SK-N-MC (cell line): Measurements from ENCODE around the gene OPN4.

Experiments
- DNase-seq: peaks from one replicate; pipeline ENCODE4 v3.0.0-alpha.2; 2011; ENCODE audit warnings: low read depth, low spot score
- H3K27ac ChIP-seq: fragments of 200-600 bp; sonication (generic); 2 replicates; pipeline ENCODE4 v1.5.1; 2016; ENCODE audit warnings: mixed run types
- H3K36me3 ChIP-seq: fragments of 200-600 bp; sonication (generic); 2 replicates; pipeline ENCODE4 v1.6.1; 2017; ENCODE audit warnings: antibody characterized with exemption, low read length, mixed read lengths; ENCODE audit not compliant: insufficient read depth
- H3K4me3 ChIP-seq: fragments of 200-600 bp; sonication (generic); 2 replicates; pipeline ENCODE4 v1.5.1; 2016
- H3K9ac ChIP-seq: fragments of 200-600 bp; sonication (generic); 2 replicates; pipeline ENCODE4 v1.8.0; 2017; ENCODE audit warnings: mixed run types, mixed read lengths; ENCODE audit not compliant: insufficient read length
- H3K9me3 ChIP-seq: fragments of 200-600 bp; sonication (generic); 2 replicates; pipeline ENCODE4 v1.6.1; 2017; ENCODE audit warnings: low read depth, mild to moderate bottlenecking, antibody characterized with exemption, low read length, moderate library complexity, mixed read lengths
- EZH2 ChIP-seq: fragments of 200-600 bp; sonication (generic); IDR thresholded peaks from one replicate; pipeline ENCODE4 v1.6.1; 2017; ENCODE audit warnings: antibody characterized with exemption
- FOXP2 ChIP-seq: optimal IDR thresholded peaks from 2 replicates; pipeline ENCODE3; 2011; ENCODE audit warnings: mild to moderate bottlenecking, moderate library complexity; ENCODE audit not compliant: insufficient read depth; ENCODE audit errors: extremely low read length, control extremely low read depth
- POLR2AphosphoS5 ChIP-seq: IDR thresholded peaks from 2 replicates; pipeline ENCODE4 v1.6.1; 2012; ENCODE audit warnings: mild to moderate bottlenecking, low read depth, low read length, borderline replicate concordance

OPN4 gene

GRCh38 chr10:86688398-86688921 lies 34.1 kb downstream of the OPN4 start:
- H3K9me3 ChIP-seq: no peaks in the 10 kb centered on the region
- DNase-seq: no peak
- no peak overlapping the region for H3K27ac ChIP-seq
- H3K4me3 ChIP-seq: no peak overlapping the region
- H3K9ac ChIP-seq: no peak overlapping the region
- no peaks in the 10 kb centered on the region for H3K36me3 ChIP-seq
- TF ChIP-seq FOXP2 (no peak), EZH2 (no peak), POLR2AphosphoS5 (no peak)

DNA sequence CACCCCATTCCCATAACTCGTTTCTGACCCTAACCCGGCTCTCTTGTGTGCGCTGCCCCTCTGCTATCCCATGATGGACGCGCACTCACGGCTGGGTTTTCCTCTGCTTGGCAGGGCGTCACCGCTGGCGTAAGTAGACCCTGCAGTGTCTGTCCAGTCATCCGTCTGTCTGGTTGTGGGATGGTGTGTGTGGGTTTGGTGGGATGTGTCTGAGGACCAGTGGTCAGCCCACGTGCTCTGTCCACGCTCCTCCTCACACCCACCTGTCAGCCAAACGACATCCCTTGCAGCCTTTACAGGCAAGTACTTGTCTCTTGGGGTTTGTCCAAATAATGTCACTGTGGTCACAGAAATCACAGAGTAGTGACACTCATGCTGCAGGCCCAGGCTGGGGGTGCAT lies 34.8 kb downstream of the OPN4 start:
- Histone ChIP-seq H3K9ac (no peak overlapping the region), H3K9me3 (no peaks in the 10 kb centered on the region), H3K36me3 (no peaks in the 10 kb centered on the region), H3K4me3 (no peak overlapping the region), H3K27ac (no peak overlapping the region)
- TF ChIP-seq FOXP2 (no peak), POLR2AphosphoS5 (no peak), EZH2 (no peak)
- no peak for DNase-seq

DNA sequence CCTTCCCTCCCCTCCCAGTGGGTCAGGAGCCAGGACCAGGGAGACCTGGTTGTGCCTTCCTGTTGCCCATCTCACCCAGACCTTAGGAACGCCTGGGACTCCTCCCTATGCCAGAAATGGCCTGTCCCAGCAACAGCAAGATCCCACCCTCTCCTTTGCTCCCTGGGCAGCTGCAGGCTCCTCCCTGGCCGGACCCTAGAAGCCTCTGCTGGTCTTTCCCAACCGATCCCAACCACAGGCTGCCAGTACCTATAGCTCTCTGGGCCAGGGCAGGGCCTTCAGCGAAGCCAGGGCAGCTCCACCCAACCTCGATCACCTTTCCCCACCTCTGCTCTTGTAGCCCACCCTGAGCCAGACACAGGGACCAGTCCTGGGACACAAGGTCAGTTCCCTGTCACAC lies 35.9 kb downstream of the OPN4 start:
- H3K4me3 ChIP-seq: no peak overlapping the region
- TF ChIP-seq FOXP2 (no peak), EZH2 (no peak), POLR2AphosphoS5 (no peak)

GRCh38 chr10:86690657-86691084 lies 36.3 kb downstream of the OPN4 start:
- TF ChIP-seq EZH2 (no peak), FOXP2 (no peak), POLR2AphosphoS5 (no peak)
- DNase-seq: no peak
- H3K27ac ChIP-seq: no peak overlapping the region

More for the DNA sequence above, 35.9 kb downstream of the OPN4 start:
- no peak overlapping the region for H3K27ac ChIP-seq
- no peak overlapping the region for H3K9ac ChIP-seq
- no peaks in the 10 kb centered on the region for H3K9me3 ChIP-seq
- no peak for DNase-seq
- no peaks in the 10 kb centered on the region for H3K36me3 ChIP-seq

DNA sequence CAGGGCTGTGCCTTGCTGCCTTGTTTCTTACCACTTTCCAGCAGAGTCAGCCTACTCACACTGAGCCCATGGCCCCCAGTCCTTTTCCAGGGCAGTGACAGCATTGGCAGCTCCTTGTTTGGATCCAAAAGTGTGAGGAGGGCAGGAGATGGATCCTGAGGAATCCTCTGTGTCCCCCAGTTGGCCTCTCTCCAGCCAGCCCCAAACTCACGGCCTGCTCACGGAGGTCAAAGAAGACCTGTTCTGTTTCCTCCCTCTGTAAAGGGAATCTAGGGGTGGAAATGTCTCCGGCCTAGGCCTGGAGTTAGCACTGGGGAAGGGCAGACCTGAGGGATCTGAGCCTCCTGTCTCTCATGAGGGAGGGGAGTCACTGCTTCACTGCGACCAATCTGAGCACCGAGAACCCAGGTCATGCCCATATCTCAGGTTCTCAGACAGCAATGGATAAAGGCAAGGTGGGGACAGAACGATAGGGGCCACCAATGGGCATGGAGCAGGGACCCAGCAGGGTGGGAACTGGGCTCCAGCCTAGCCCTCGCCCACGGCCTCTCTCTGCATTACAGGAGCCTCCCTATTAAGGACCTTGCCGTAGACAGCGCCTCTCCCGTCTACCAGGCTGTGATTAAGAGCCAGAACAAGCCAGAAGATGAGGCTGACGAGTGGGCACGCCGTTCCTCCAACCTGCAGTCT lies 37.1 kb downstream of the OPN4 start:
- TF ChIP-seq EZH2 (no peak), POLR2AphosphoS5 (no peak), FOXP2 (no peak)

More at GRCh38 chr10:86690657-86691084, 36.3 kb downstream of the OPN4 start:
- Histone ChIP-seq H3K36me3 (no peaks in the 10 kb centered on the region), H3K9me3 (no peaks in the 10 kb centered on the region), H3K9ac (no peak overlapping the region), H3K4me3 (no peak overlapping the region)

GRCh38 chr10:86692023-86692514 lies 37.7 kb downstream of the OPN4 start:
- no peaks in the 10 kb centered on the region for H3K9me3 ChIP-seq

More for the DNA sequence above, 37.1 kb downstream of the OPN4 start:
- no peak overlapping the region for H3K4me3 ChIP-seq
- DNase-seq: no peak
- no peak overlapping the region for H3K27ac ChIP-seq
- H3K9me3 ChIP-seq: no peaks in the 10 kb centered on the region
- no peaks in the 10 kb centered on the region for H3K36me3 ChIP-seq
- H3K9ac ChIP-seq: no peak overlapping the region

GRCh38 chr10:86692664-86693063 lies 38.3 kb downstream of the OPN4 start:
- Histone ChIP-seq H3K9ac (no peak overlapping the region), H3K27ac (no peak overlapping the region), H3K9me3 (no peaks in the 10 kb centered on the region), H3K4me3 (no peak overlapping the region), H3K36me3 (no peaks in the 10 kb centered on the region)
- no peak for DNase-seq
- TF ChIP-seq FOXP2 (no peak), POLR2AphosphoS5 (no peak), EZH2 (no peak)

More at GRCh38 chr10:86692023-86692514, 37.7 kb downstream of the OPN4 start:
- Histone ChIP-seq H3K4me3 (no peak overlapping the region), H3K27ac (no peak overlapping the region), H3K9ac (no peak overlapping the region), H3K36me3 (no peaks in the 10 kb centered on the region)
- TF ChIP-seq EZH2 (no peak), POLR2AphosphoS5 (no peak), FOXP2 (no peak)
- DNase-seq: no peak

DNA sequence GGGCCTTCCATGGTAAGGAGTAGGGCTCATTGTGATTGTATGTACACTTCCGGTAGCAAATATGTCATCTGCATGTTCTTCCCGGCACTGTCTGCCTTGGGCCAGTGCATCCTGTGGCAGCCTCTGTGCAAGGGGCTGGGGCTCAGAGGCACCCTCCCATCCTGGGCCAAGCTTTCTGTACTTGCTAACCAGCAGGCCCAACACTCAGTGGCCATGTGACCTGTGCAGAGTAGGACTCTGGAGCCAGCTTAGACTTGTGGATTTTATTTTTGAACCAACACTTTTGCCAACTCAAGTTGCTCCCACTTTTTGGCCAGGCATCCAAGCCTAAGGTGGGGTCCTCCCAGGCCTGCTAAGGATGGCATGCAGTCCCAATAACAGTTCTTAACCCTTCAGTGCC lies 38.9 kb downstream of the OPN4 start:
- Histone ChIP-seq H3K9me3 (no peaks in the 10 kb centered on the region), H3K4me3 (no peak overlapping the region), H3K9ac (no peak overlapping the region), H3K27ac (no peak overlapping the region), H3K36me3 (no peaks in the 10 kb centered on the region)
- no peak for DNase-seq
- TF ChIP-seq POLR2AphosphoS5: no peak
- no peak for TF ChIP-seq FOXP2
- TF ChIP-seq EZH2: no peak
